ENCODE data around the gene OR10C1. TPM values are rescaled to one million over a fixed set of nuclear protein-coding genes. Genes with fewer than 3 reads are reported as not detected.

Gene OR10C1
- total RNA-seq = not detected in 2 replicates

DNA sequence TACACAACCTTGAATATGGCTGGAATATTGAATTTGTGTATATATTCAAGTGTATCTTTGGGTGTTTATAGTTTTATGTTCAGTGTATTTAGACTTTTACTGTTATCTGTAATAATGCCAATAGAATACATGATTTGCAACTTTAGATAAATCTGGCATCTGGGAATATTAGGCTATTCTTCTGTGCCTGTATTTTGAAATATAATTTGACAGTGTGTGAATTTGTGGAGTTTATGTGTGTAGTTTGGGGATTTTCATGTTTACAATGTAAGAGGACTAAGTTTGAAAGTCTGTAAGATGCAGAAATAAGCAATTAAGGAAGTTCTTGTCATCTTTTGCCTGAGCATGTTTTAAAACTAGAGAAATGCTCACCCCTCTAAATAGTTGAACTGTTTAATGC lies at the start of gene OR10C1:
Gene OR10C1 (plus strand): TSS at position 301 of the 400 bp plus-strand sequence. CDS start 710 bp downstream, outside the sequence.

GRCh38 chr6:29395331-29395730 lies 43.8 kb upstream of the OR10C1 start, which contains the start of gene OR12D2:
TSS of gene OR12D2 (plus strand) at chr6:29395631. CDS start at chr6:29396700, 1,069 bp downstream.

GRCh38 chr6:29414588-29414987 lies 24.5 kb upstream of the OR10C1 start, which contains the start of gene OR12D1:
TSS of gene OR12D1 (plus strand) at chr6:29414928.

GRCh38 chr6:29456971-29457370 lies 17.9 kb downstream of the OR10C1 start, which contains the start of the genes OR11A1 and OR2H1:
TSS of gene OR11A1 (minus strand) at chr6:29457071. CDS start at chr6:29427641, 29,430 bp downstream.
TSS of gene OR2H1 (plus strand) at chr6:29457155. CDS start at chr6:29461770, 4,615 bp downstream.

DNA sequence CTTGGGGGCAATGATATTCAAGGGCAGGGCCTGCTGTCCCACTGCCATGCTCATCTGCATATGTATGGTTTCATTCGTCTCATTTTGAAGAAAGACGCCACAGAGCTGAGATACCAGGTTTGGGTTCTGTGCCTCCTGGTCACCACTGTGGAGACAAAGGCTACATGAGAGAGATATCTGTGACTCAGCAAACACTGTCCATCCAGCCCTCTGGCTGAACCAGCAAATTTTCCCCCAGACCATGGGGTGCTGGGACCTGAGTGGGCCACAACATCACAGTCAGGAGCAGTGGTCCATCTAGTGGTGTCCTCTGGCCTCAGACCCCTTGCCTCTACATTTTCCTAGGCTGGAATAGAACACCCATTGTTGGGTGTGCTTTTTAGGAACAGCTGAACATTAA lies 48.6 kb downstream of the OR10C1 start, which contains the start of gene MAS1L:
Gene MAS1L (minus strand): TSS at position 297 of the 400 bp plus-strand sequence. CDS start 54 bp downstream, at position 243.

Other genes with a start within 250 kb of the OR10C1 start
- gene OR14J1, start 137.6 kb upstream of the OR10C1 start, total RNA-seq = not detected in 2 replicates
- not detected in 2 replicates for gene OR5V1, start 70.4 kb upstream of the OR10C1 start, total RNA-seq
- gene OR12D3, start 64.0 kb upstream of the OR10C1 start, total RNA-seq = not detected in 2 replicates
- gene OR12D2, start 43.7 kb upstream of the OR10C1 start, total RNA-seq = not detected in 2 replicates
- gene OR12D1, start 24.4 kb upstream of the OR10C1 start, total RNA-seq = not detected in 2 replicates
- gene OR11A1, start 17.8 kb downstream of the OR10C1 start, total RNA-seq = not detected in 2 replicates
- not detected in 2 replicates for gene OR2H1, start 17.8 kb downstream of the OR10C1 start, total RNA-seq
- not detected in 2 replicates for gene MAS1L, start 48.6 kb downstream of the OR10C1 start, total RNA-seq
- not detected in 2 replicates for gene UBD, start 120.4 kb downstream of the OR10C1 start, total RNA-seq
- not detected in 2 replicates for gene OR2H2, start 145.8 kb downstream of the OR10C1 start, total RNA-seq
- 3.3 and 9.5 TPM in 2 replicates for gene GABBR1, start 193.9 kb downstream of the OR10C1 start, total RNA-seq
- gene MOG, start 217.8 kb downstream of the OR10C1 start, total RNA-seq = not detected in 2 replicates
- not detected in 2 replicates for gene ZFP57, start 241.8 kb downstream of the OR10C1 start, total RNA-seq